HCT116 (cell line): Measurements from ENCODE around the gene CTLA4. TPM values are rescaled to one million over a fixed set of nuclear protein-coding genes. Genes with fewer than 3 reads are reported as not detected.

Experiments
- ATAC-seq: fragments of 200-7000 bp; cut with Tn5 transposase; 2 replicates; pipeline ENCODE4 v1.9.1; 2020; ENCODE audit warnings: mild to moderate bottlenecking, moderate library complexity
- BruUV-seq: library from RNA; stranded (reverse); fragments of 400-500 nt; replicated peaks from 2 replicates; lab custom pipeline; 2021; lab: Mats Ljungman, UMichigan
- CTCF ChIA-PET: fragments of 300-600 bp; sonication (Branson Sonifier 250); formaldehyde crosslinking; loops from one replicate; lab custom pipeline; 2021; ENCODE audit warnings: antibody characterized with exemption; lab: Charles Lee
- POLR2A ChIA-PET: fragments of 300-600, 350-600 bp; sonication (Branson Sonifier 250); formaldehyde crosslinking; loops from one replicate; lab custom pipeline; 2021; ENCODE audit warnings: antibody characterized with exemption; lab: Charles Lee
- RAD21 ChIA-PET, 2 experiments: fragments of 300-600 bp; sonication (Branson Sonifier 250); formaldehyde crosslinking; loops; one replicate each; lab custom pipeline; 2023; ENCODE audit warnings: low total read pairs in 2 of 2; ENCODE audit not compliant: uncharacterized antibody in 2 of 2, unreplicated experiment in 2 of 2, low non-redundant PET in 1 of 2; lab: Charles Lee
- DNase-seq: peaks from one replicate; pipeline ENCODE4 v3.0.0-alpha.2; 2010; ENCODE audit warnings: low read depth, low spot score
- H2AFZ ChIP-seq: fragments of 200-600 bp; shearing (Covaris generic), sonication (generic); 2 replicates; pipeline ENCODE4 v1.6.1; 2017; ENCODE audit warnings: low read depth, mixed run types, mixed read lengths, antibody characterized with exemption, low read length; ENCODE audit not compliant: poor library complexity, severe bottlenecking
- H3K27ac ChIP-seq: 2 replicates; pipeline ENCODE4 v1.5.1; 2012; ENCODE audit warnings: low read depth, low read length
- H3K27me3 ChIP-seq: fragments of 200-600 bp; sonication (generic); 2 replicates; pipeline ENCODE4 v1.6.1; 2016; ENCODE audit warnings: mixed run types, low read length, mixed read lengths; ENCODE audit not compliant: insufficient read depth
- H3K36me3 ChIP-seq, 2 experiments: fragments of 200-500 bp in 1 of 2; fragments of 200-600 bp in 1 of 2; sonication (Bioruptor generic) in 1 of 2; sonication (generic) in 1 of 2; 2 replicates each; pipeline versions ENCODE4 v1.5.1 to v1.6.1; 2014 to 2016; ENCODE audit warnings: low read length in 2 of 2, inconsistent platforms in 1 of 2, mixed read lengths in 1 of 2, mixed run types in 1 of 2; ENCODE audit not compliant: insufficient read depth in 2 of 2, control insufficient read depth in 1 of 2
- H3K4me1 ChIP-seq, 2 experiments: fragments of 200-600 bp in 1 of 2; sonication (generic) in 1 of 2; 2 replicates each; pipeline versions ENCODE4 v1.5.1 to v1.6.1; 2012 to 2017; ENCODE audit warnings: low read length in 2 of 2, inconsistent platforms in 1 of 2, mild to moderate bottlenecking in 1 of 2, mixed read lengths in 1 of 2, mixed run types in 1 of 2, moderate library complexity in 1 of 2; ENCODE audit not compliant: insufficient read depth in 2 of 2, control insufficient read depth in 1 of 2
- H3K4me2 ChIP-seq: fragments of 200-600 bp; sonication (generic); 2 replicates; pipeline ENCODE4 v1.6.1; 2017; ENCODE audit warnings: mixed run types, low read length, mixed read lengths
- H3K4me3 ChIP-seq, 2 experiments: fragments of 200-600 bp in 1 of 2; sonication (generic) in 1 of 2; replicated peaks in 1 of 2; 2 replicates each; pipeline ENCODE4 v1.5.1; 2011 to 2016; ENCODE audit warnings: low read length in 2 of 2, control low read depth in 1 of 2, low read depth in 1 of 2, mild to moderate bottlenecking in 1 of 2, mixed read lengths in 1 of 2, mixed run types in 1 of 2
- H3K79me2 ChIP-seq: fragments of 200-600 bp; sonication (generic); 2 replicates; pipeline ENCODE4 v1.6.1; 2017; ENCODE audit warnings: mild to moderate bottlenecking, mixed run types, low read length, moderate library complexity, mixed read lengths; ENCODE audit not compliant: insufficient read depth
- H3K9ac ChIP-seq: fragments of 200-600 bp; sonication (generic); 2 replicates; pipeline ENCODE4 v1.6.1; 2016; ENCODE audit warnings: low read length, mixed read lengths
- H3K9me2 ChIP-seq: fragments of 200-600 bp; sonication (generic), shearing (Covaris generic); 2 replicates; pipeline ENCODE4 v1.6.1; 2017; ENCODE audit warnings: mixed run types, mild to moderate bottlenecking, moderate library complexity; ENCODE audit not compliant: insufficient read depth
- H3K9me3 ChIP-seq, 2 experiments: fragments of 200-500 bp in 1 of 2; fragments of 200-600 bp in 1 of 2; sonication (Bioruptor generic) in 1 of 2; sonication (generic) in 1 of 2; 2 replicates each; pipeline ENCODE4 v1.6.1; 2014 to 2017; ENCODE audit warnings: low read length in 2 of 2, mixed read lengths in 2 of 2, inconsistent platforms in 1 of 2, low read depth in 1 of 2, mild to moderate bottlenecking in 1 of 2, mixed run types in 1 of 2, moderate library complexity in 1 of 2; ENCODE audit not compliant: control insufficient read depth in 1 of 2, insufficient read depth in 1 of 2
- H4K20me1 ChIP-seq: fragments of 200-600 bp; sonication (generic), shearing (Covaris generic); 2 replicates; pipeline ENCODE4 v1.6.1; 2017; ENCODE audit warnings: mixed run types, mild to moderate bottlenecking, moderate library complexity; ENCODE audit not compliant: insufficient read depth
- ATF3 ChIP-seq: IDR thresholded peaks from 2 replicates; pipeline ENCODE4 v1.6.1; 2012
- CEBPB ChIP-seq: IDR thresholded peaks from 2 replicates; pipeline ENCODE4 v1.6.1; 2012; ENCODE audit warnings: low read depth
- CTCF ChIP-seq, 3 experiments: fragments of 200-600 bp in 1 of 3; sonication (generic) in 1 of 3; IDR thresholded peaks in 2 of 3; conservative IDR thresholded peaks in 1 of 3; 2 replicates each; pipeline ENCODE4 v1.5.1; 2012 to 2017; ENCODE audit warnings: low read depth in 2 of 3, low read length in 2 of 3, antibody characterized with exemption in 1 of 3, borderline replicate concordance in 1 of 3, control low read depth in 1 of 3, mild to moderate bottlenecking in 1 of 3, mixed read lengths in 1 of 3, mixed run types in 1 of 3, moderate library complexity in 1 of 3; ENCODE audit not compliant: insufficient read depth in 1 of 3
- ELF1 ChIP-seq: IDR thresholded peaks from 2 replicates; pipeline ENCODE4 v1.6.1; 2012; ENCODE audit warnings: low read depth, borderline replicate concordance
- EZH2 ChIP-seq: fragments of 200-600 bp; sonication (generic); IDR thresholded peaks from 2 replicates; pipeline ENCODE4 v1.6.1; 2017; ENCODE audit warnings: antibody characterized with exemption, mixed run types
- FOSL1 ChIP-seq: IDR thresholded peaks from 2 replicates; pipeline ENCODE4 v1.6.1; 2012; ENCODE audit warnings: low read depth
- JUND ChIP-seq: IDR thresholded peaks from 2 replicates; pipeline ENCODE4 v1.6.1; 2012
- POLR2A ChIP-seq: IDR thresholded peaks from 2 replicates; pipeline ENCODE4 v1.7.0; 2011; ENCODE audit warnings: borderline replicate concordance; ENCODE audit not compliant: insufficient read depth, insufficient read length; ENCODE audit errors: extremely low read depth
- POLR2AphosphoS5 ChIP-seq: IDR thresholded peaks from 2 replicates; pipeline ENCODE4 v1.6.1; 2011; ENCODE audit warnings: mild to moderate bottlenecking, low read depth, low read length, moderate library complexity
- REST ChIP-seq: IDR thresholded peaks from 2 replicates; pipeline ENCODE4 v1.6.1; 2012; ENCODE audit warnings: low read depth
- SIN3A ChIP-seq: IDR thresholded peaks from 2 replicates; pipeline ENCODE4 v1.6.1; 2012; ENCODE audit warnings: low read depth
- SP1 ChIP-seq: IDR thresholded peaks from 2 replicates; pipeline ENCODE4 v1.6.1; 2012; ENCODE audit warnings: low read depth
- SRF ChIP-seq: IDR thresholded peaks from 2 replicates; pipeline ENCODE4 v1.6.1; 2012; ENCODE audit warnings: low read depth
- YY1 ChIP-seq: IDR thresholded peaks from 2 replicates; pipeline ENCODE4 v1.6.1; 2011; ENCODE audit warnings: low read length, low read depth, moderate library complexity, mild to moderate bottlenecking; ENCODE audit not compliant: insufficient replicate concordance; ENCODE audit errors: extremely low read depth
- ZBTB33 ChIP-seq: IDR thresholded peaks from 2 replicates; pipeline ENCODE4 v1.6.1; 2011; ENCODE audit warnings: mild to moderate bottlenecking, low read length, moderate library complexity; ENCODE audit not compliant: insufficient replicate concordance; ENCODE audit errors: extremely low read depth
- ZFX ChIP-seq: fragments of 450-650 bp; IDR thresholded peaks from 2 replicates; pipeline ENCODE4 v1.6.1; 2017
- ZNF274 ChIP-seq: fragments of 200-500 bp; sonication (Bioruptor generic); IDR thresholded peaks from 2 replicates; pipeline ENCODE4 v1.6.1; 2014; ENCODE audit warnings: mild to moderate bottlenecking, low read depth, low read length, inconsistent platforms
- intact Hi-C: fragments of 100-400 bp; cut with micrococcal nuclease; formaldehyde crosslinking; loops from 2 replicates; pipeline ENCODE4 v1.10.0; 2022
- total RNA-seq: library from RNA; stranded (reverse); gene quantifications from one replicate; pipeline ENCODE4 v1.2.1, GENCODE V29; 2021; ENCODE audit not compliant: unreplicated experiment

Gene CTLA4
- total RNA-seq, 1 experiment from 2014 or later, result 0.37 TPM

GRCh38 chr2:203893401-203893800 lies 25.8 kb downstream of the CTLA4 start:
- Histone ChIP-seq H3K9me3 (no peaks in the 10 kb centered on the region), H3K4me1 (no peaks in the 10 kb centered on the region), H3K9me2 (0 out of 2 replicates have a peak, but pooled peaks cover 2% of the 10 kb centered on the region), H3K79me2 (no peaks in the 10 kb centered on the region), H3K36me3 (no peaks in the 10 kb centered on the region), H3K9ac (no peak overlapping the region), H3K4me3 (no peak overlapping the region), H3K27me3 (no peaks in the 10 kb centered on the region), H2AFZ (no peak overlapping the region), H3K4me2 (no peak overlapping the region), H3K27ac (no peak overlapping the region), H4K20me1 (no peaks in the 10 kb centered on the region)
- CTCF ChIA-PET, result no interaction called here
- ATAC-seq (no peak), DNase-seq (no peak)
- TF ChIP-seq POLR2A (no peak), SRF (no peak), ELF1 (no peak), CEBPB (no peak), REST (no peak), YY1 (no peak), ZBTB33 (no peak), FOSL1 (no peak), ATF3 (no peak), ZNF274 (no peak), CTCF (IDR thresholded peaks at IDR 0.05 in 2 of 3, conservative IDR thresholded peaks at IDR 0.05 in 1 of 3; ENCODE audit: borderline replicate concordance in 1 of 3, insufficient read depth in 1 of 3, low read depth in 2 of 3, low read length in 2 of 3) (no peak), ZFX (no peak), JUND (no peak), SIN3A (no peak), POLR2AphosphoS5 (no peak), EZH2 (no peak), SP1 (no peak)
- no TSS peak for BruUV-seq
- POLR2A ChIA-PET, result no interaction called here
- intact Hi-C loops, result no loop called here
- RAD21 ChIA-PET, result no interaction called here
